ENCODE results near the gene SSMEM1. TPM values are rescaled to one million over a fixed set of nuclear protein-coding genes. Genes with fewer than 3 reads are reported as not detected.

The SSMEM1 gene
- total and polyA plus RNA-seq, 2 of the 4 experiments (the other 2 are of a cell fraction), result 0.07 TPM; not detected in 1

DNA sequence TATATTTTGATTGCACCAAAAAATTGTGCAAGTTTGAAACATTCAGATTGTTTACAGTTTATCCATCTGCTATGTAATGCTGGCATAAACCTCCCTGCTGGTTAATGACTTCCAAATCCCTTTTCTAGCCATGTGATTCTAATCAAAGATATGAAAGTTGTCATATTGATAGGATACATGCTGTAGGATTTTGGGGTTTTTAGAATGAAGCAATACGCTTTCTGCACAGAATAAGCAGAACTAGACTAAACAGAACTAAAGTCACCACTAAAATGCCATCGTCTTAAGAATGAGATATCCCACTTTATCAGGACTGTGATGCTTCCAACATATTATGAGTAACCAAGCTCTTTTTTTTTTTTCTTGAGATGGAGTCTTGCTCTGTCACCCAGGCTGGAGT is 856 bp downstream of the SSMEM1 start:
- Histone ChIP-seq H4K20me1 (ENCODE audit: insufficient read depth, low read length) (no peaks in the 10 kb centered on the region), H3K36me3 (ENCODE audit: control insufficient read depth, insufficient read depth, low read length) (no peaks in the 10 kb centered on the region), H3K9ac (ENCODE audit: low read depth, low read length) (no peak overlapping the region), H3K4me2 (ENCODE audit: low read depth, low read length) (no peak overlapping the region), H2BK120ac (ENCODE audit: low read depth, low read length) (no peak overlapping the region), H2AK5ac (ENCODE audit: low read depth, low read length) (no peak overlapping the region), H3K9me3 (ENCODE audit: control insufficient read depth, insufficient read depth, low read length) (no peaks in the 10 kb centered on the region), H3K27ac (ENCODE audit: insufficient read depth, low read length) (peak overlapping the region; percentile 56; the same call in 1 of the 2 replicates), H2AFZ (replicated peaks; ENCODE audit: low read length, poor library complexity) (no peak overlapping the region), H3K4me1 (ENCODE audit: control insufficient read depth, insufficient read depth, low read length) (peaks cover 4% of the 10 kb centered on the region), H2BK15ac (ENCODE audit: low read depth, low read length) (no peak overlapping the region), H2BK20ac (ENCODE audit: low read depth, low read length) (no peak overlapping the region), H3K27me3 (ENCODE audit: control insufficient read depth, insufficient read depth, low read length) (no peaks in the 10 kb centered on the region), H3K79me1 (ENCODE audit: low read depth in 1 of 2, low read length in 2 of 2) (peaks cover 5 to 14% of the 10 kb centered on the region in 2 experiments; a peak in 2 of 4 replicates), H2AK9ac (replicated peaks; ENCODE audit: low read depth, low read length, poor library complexity) (no peak overlapping the region), H3K23ac (ENCODE audit: low read depth, low read length) (no peak overlapping the region), H4K5ac (ENCODE audit: low read depth, low read length) (no peak overlapping the region), H3K14ac (replicated peaks; ENCODE audit: low read depth, low read length) (no peak overlapping the region), H4K8ac (ENCODE audit: low read depth in 2 of 2, low read length in 2 of 2) (no peak overlapping the region), H2BK5ac (ENCODE audit: low read depth, low read length, poor library complexity, severe bottlenecking) (no peak overlapping the region), H4K91ac (ENCODE audit: insufficient read depth, low read depth, low read length) (no peak overlapping the region), H3K4ac (ENCODE audit: low read depth, low read length) (no peak overlapping the region), H3K9me1 (ENCODE audit: insufficient read depth, low read length) (no peaks in the 10 kb centered on the region), H3K56ac (ENCODE audit: extremely low read depth, insufficient read depth, low read length) (no peak overlapping the region), H3K18ac (ENCODE audit: low read depth, low read length) (no peak overlapping the region), H3K4me3 (ENCODE audit: insufficient read depth, low read depth, low read length) (no peak overlapping the region)
- ATAC-seq (ENCODE audit: low read depth), result no peak; the same call in 1 of the 2 replicates
- TF ChIP-seq BHLHE40 (IDR thresholded peaks at IDR 0.05; ENCODE audit: low read depth, low read length), result no peak
- no peak for TF ChIP-seq CTCF (conservative IDR thresholded peaks at IDR 0.05; ENCODE audit: low read depth, low read length)
- TF ChIP-seq, protein P1, sequence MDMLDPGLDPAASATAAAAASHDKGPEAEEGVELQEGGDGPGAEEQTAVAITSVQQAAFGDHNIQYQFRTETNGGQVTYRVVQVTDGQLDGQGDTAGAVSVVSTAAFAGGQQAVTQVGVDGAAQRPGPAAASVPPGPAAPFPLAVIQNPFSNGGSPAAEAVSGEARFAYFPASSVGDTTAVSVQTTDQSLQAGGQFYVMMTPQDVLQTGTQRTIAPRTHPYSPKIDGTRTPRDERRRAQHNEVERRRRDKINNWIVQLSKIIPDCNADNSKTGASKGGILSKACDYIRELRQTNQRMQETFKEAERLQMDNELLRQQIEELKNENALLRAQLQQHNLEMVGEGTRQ (IDR thresholded peaks at IDR 0.05; ENCODE audit: low read depth, low read length), result no peak
- no peak for TF ChIP-seq RFX5 (IDR thresholded peaks at IDR 0.05; ENCODE audit: low read depth, low read length)
- TF ChIP-seq MAFK (IDR thresholded peaks at IDR 0.05; ENCODE audit: low read depth, low read length), result no peak
- intact Hi-C loops (cut with micrococcal nuclease), result no loop called here
- BruUV-seq (replicated peaks), result no TSS peak
- ChIA-PET POLR2A (ENCODE audit: unreplicated experiment) (interaction anchor here (0.6 kb wide), 1 partner anchor 33 kb away, joined by 3 read pairs; no protein-coding TSS in a partner anchor), CTCF (interaction anchor here (0.5 kb wide), 1 partner anchor 121 kb away, joined by 3 read pairs; no protein-coding TSS in a partner anchor)
- no CpG with 5 or more reads among the region's 2 CpGs for WGBS, 2 experiments (ENCODE audit: extremely low coverage in 2 of 2, insufficient read length in 1 of 2)
- dilution Hi-C loops (cut with HindIII; ENCODE audit: low sequenced_read_pairs, unreplicated experiment), result no loop called here
- in situ Hi-C loops (cut with MboI; ENCODE audit: low sequenced_read_pairs), result no loop called here
- DNase-seq, result peak; percentile 33

Measured in IMR-90 (cell line).